Activated CD8-positive, alpha-beta T cell treated with anti-CD3 and anti-CD28 coated beads for 36 hours (primary cell): ENCODE data around the gene ARHGAP30. TPM values are rescaled to one million over a fixed set of nuclear protein-coding genes. Genes with fewer than 3 reads are reported as not detected.

ENCODE experiments used
- ATAC-seq: fragments of 200-7000 bp; cut with Tn5 transposase; one replicate; pipeline ENCODE4 v1.10.0; 2021; ENCODE audit warnings: mild to moderate bottlenecking, moderate library complexity
- CTCF ChIA-PET: fragments of 350-600 bp; sonication (Branson Sonifier 250); formaldehyde crosslinking; loops from one replicate; lab custom pipeline; 2021; ENCODE audit warnings: antibody characterized with exemption; lab: Charles Lee
- POLR2A ChIA-PET: fragments of 350-600 bp; sonication (Branson Sonifier 250); formaldehyde crosslinking; loops from one replicate; lab custom pipeline; 2021; ENCODE audit warnings: antibody characterized with exemption; lab: Charles Lee
- DNase-seq: peaks from one replicate; pipeline ENCODE4 v3.0.0-alpha.2; 2020
- H3K27ac Mint-ChIP-seq: one replicate; pipeline ENCODE4 v1.8.0; 2021; ENCODE audit warnings: mild to moderate bottlenecking, mixed read lengths
- H3K27me3 Mint-ChIP-seq: one replicate; pipeline ENCODE4 v1.8.0; 2021; ENCODE audit warnings: mixed read lengths
- H3K36me3 Mint-ChIP-seq: one replicate; pipeline ENCODE4 v1.8.0; 2021; ENCODE audit warnings: low read depth, mixed read lengths
- H3K4me1 Mint-ChIP-seq: one replicate; pipeline ENCODE4 v1.8.0; 2021; ENCODE audit warnings: low read depth, mixed read lengths
- H3K4me3 Mint-ChIP-seq: one replicate; pipeline ENCODE4 v1.8.0; 2021; ENCODE audit warnings: mild to moderate bottlenecking, moderate library complexity, mixed read lengths
- H3K9me3 Mint-ChIP-seq: one replicate; pipeline ENCODE4 v1.8.0; 2021; ENCODE audit warnings: mixed read lengths
- CTCF ChIP-seq: fragments of 200-600 bp; IDR thresholded peaks from one replicate; pipeline ENCODE4 v1.8.0; 2022; ENCODE audit warnings: antibody characterized with exemption, mild to moderate bottlenecking
- intact Hi-C: fragments of 100-400 bp; cut with micrococcal nuclease; formaldehyde crosslinking; loops from one replicate; pipeline ENCODE4 v1.10.0; 2022
- total RNA-seq, 2 experiments: library from RNA; stranded (reverse); gene quantifications; one replicate each; pipeline ENCODE4 v1.2.3, GENCODE V29; 2021

Gene ARHGAP30
- total RNA-seq, 2 experiments from 2014 or later = 174 to 175 TPM

- no peaks in the 10 kb centered on the region for H3K9me3 Mint-ChIP-seq
- peak; percentile 54 for ATAC-seq
- POLR2A ChIA-PET = interaction anchor here (0.9 to 1.7 kb wide), 5 partner anchors 12 to 220 kb away, joined by 3 to 5 read pairs (median 4); partner anchors contain the start of genes ARHGAP30 and USF1
- peaks cover 33% of the 10 kb centered on the region for H3K4me1 Mint-ChIP-seq
- DNase-seq = peak; percentile 38
- CTCF ChIA-PET = interaction anchor here (0.8 to 2.4 kb wide), 9 partner anchors 8 to 288 kb away, joined by 3 to 8 read pairs (median 5); partner anchors contain the start of gene USF1
- H3K36me3 Mint-ChIP-seq = no peaks in the 10 kb centered on the region
- H3K27ac Mint-ChIP-seq = peak overlapping the region; percentile 94
- no peak for TF ChIP-seq CTCF
- peak overlapping the region; percentile 71 for H3K4me3 Mint-ChIP-seq
- H3K27me3 Mint-ChIP-seq = no peaks in the 10 kb centered on the region
- intact Hi-C loops = no loop called here
Measured at GRCh38 chr1:161013131-161013487, 56.6 kb downstream of the ARHGAP30 start.

GRCh38 chr1:161012420-161012819 lies 57.3 kb downstream of the ARHGAP30 start:
- Mint-ChIP-seq H3K4me3 (no peak overlapping the region), H3K36me3 (no peaks in the 10 kb centered on the region), H3K9me3 (no peaks in the 10 kb centered on the region), H3K27me3 (no peaks in the 10 kb centered on the region), H3K27ac (no peak overlapping the region), H3K4me1 (peaks cover 30% of the 10 kb centered on the region)
- ATAC-seq (no peak), DNase-seq (no peak)
- TF ChIP-seq CTCF = no peak
- intact Hi-C loops = no loop called here
- ChIA-PET CTCF (interaction anchor here (1.0 to 2.4 kb wide), 8 partner anchors 7 to 87 kb away, joined by 3 to 10 read pairs (median 5); partner anchors contain the start of gene F11R), POLR2A (interaction anchor here (1.1 to 1.7 kb wide), 2 partner anchors 15 to 33 kb away, joined by 4 to 5 read pairs; partner anchors contain the start of gene USF1)

GRCh38 chr1:161009602-161010211 lies 60.0 kb downstream of the ARHGAP30 start:
- peaks cover 26% of the 10 kb centered on the region for H3K4me1 Mint-ChIP-seq
- ChIA-PET POLR2A (no interaction called here), CTCF (no interaction called here)
- no peaks in the 10 kb centered on the region for H3K27me3 Mint-ChIP-seq
- H3K9me3 Mint-ChIP-seq = no peaks in the 10 kb centered on the region
- H3K27ac Mint-ChIP-seq = no peak overlapping the region
- no peak overlapping the region for H3K4me3 Mint-ChIP-seq
- ATAC-seq (no peak), DNase-seq (no peak)
- H3K36me3 Mint-ChIP-seq = no peaks in the 10 kb centered on the region
- intact Hi-C loops = no loop called here
- no peak for TF ChIP-seq CTCF

- no peak for TF ChIP-seq CTCF
- Mint-ChIP-seq H3K36me3 (no peaks in the 10 kb centered on the region), H3K9me3 (no peaks in the 10 kb centered on the region), H3K27ac (peak overlapping the region; percentile 9), H3K4me3 (no peak overlapping the region), H3K27me3 (no peaks in the 10 kb centered on the region), H3K4me1 (peaks cover 22% of the 10 kb centered on the region)
- ChIA-PET CTCF (interaction anchor here (0.9 to 1.9 kb wide), 2 partner anchors 12 to 88 kb away, joined by 3 to 6 read pairs; no protein-coding TSS in a partner anchor), POLR2A (no interaction called here)
- DNase-seq (no peak), ATAC-seq (no peak)
- intact Hi-C loops = no loop called here
Measured at GRCh38 chr1:161008869-161009510, 60.7 kb downstream of the ARHGAP30 start.

GRCh38 chr1:161007369-161007768 lies 62.3 kb downstream of the ARHGAP30 start:
- DNase-seq (no peak), ATAC-seq (no peak)
- Mint-ChIP-seq H3K27ac (no peak overlapping the region), H3K4me1 (peaks cover 9% of the 10 kb centered on the region), H3K9me3 (no peaks in the 10 kb centered on the region), H3K27me3 (no peaks in the 10 kb centered on the region), H3K36me3 (no peaks in the 10 kb centered on the region), H3K4me3 (no peak overlapping the region)
- intact Hi-C loops = no loop called here
- TF ChIP-seq CTCF = no peak
- ChIA-PET CTCF (interaction anchor here (0.8 to 2.4 kb wide), 3 partner anchors 10 to 90 kb away, joined by 3 to 8 read pairs (median 6); no protein-coding TSS in a partner anchor), POLR2A (interaction anchor here (1.1 kb wide), 1 partner anchor 14 kb away, joined by 3 read pairs; the partner anchor contains the start of gene F11R)
